Skin epidermis (tissue), 12 donors: ENCODE data around the gene ATP13A3.
"Not testable (repeated sequence)": the region's sequence is repeated elsewhere in the genome, so short reads cannot be mapped to it uniquely, and the experiment has no call there.

Source experiments
- H3K27ac ChIP-seq, 21 experiments: fragments of 200-600 bp; sonication (generic) in 11 of 21; one replicate each; pipeline ENCODE4 v1.5.0; 2020; ENCODE audit warnings: mild to moderate bottlenecking in 3 of 21, inconsistent platforms in 2 of 21, moderate library complexity in 2 of 21
- H3K4me3 ChIP-seq, 7 experiments: fragments of 200-600 bp; sonication (generic) in 2 of 7; one replicate each; pipeline ENCODE4 v1.5.0; 2020; ENCODE audit warnings: inconsistent platforms in 2 of 7, mild to moderate bottlenecking in 2 of 7, moderate library complexity in 1 of 7

The ATP13A3 gene

DNA sequence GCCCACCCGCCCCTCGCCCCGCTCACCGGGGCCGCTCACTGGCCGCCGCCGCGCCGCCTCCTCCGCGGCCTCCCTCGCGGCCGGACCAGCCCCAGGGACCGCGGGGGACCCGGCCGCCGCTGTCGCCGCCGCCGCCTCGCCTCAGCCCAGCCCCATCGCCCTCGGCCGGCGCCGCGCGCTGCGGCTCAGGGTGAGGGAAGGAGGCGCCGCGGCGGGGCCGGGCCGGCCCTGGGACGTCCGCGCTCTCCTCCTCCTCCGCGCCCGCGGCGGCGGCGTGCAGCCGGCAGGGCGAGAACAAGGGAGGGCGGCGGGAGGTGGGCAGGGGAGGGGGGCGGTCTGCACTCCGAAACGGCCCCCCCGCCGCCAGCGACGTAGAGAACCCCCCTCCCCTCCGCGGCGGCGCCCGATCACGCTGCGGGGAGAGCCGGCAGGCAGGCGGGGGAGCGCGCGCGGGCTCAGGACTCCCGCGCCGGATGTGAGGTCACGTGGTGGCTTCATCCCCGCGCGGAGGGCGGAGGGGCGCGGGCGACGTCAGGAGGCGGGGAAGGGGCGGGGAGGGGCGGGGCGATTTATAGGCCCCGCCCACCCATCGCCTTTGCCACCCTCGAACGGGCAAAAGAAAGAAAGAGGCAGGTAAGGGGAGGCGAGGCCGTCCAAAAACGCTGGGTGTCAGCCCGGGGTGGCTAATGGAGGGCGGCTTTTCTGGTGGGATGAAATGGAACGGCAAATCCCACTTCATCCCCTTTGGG lies at the start of gene ATP13A3:
Gene ATP13A3, minus strand, starts transcription at position 463 of the 749 bp plus-strand sequence. CDS start 24,812 bp downstream, outside the sequence.
- peak within 1 kb of the TSS; percentile 65 to 96 (median 88) for H3K27ac ChIP-seq

GRCh38 chr3:194535199-194535598 lies 48.4 kb upstream of the ATP13A3 start:
- H3K4me3 ChIP-seq, H3K27ac ChIP-seq: not testable (repeated sequence)

More for the DNA sequence above, at the start of gene ATP13A3:
- peak within 1 kb of the TSS; percentile 47 to 71 (median 64) for H3K4me3 ChIP-seq

DNA sequence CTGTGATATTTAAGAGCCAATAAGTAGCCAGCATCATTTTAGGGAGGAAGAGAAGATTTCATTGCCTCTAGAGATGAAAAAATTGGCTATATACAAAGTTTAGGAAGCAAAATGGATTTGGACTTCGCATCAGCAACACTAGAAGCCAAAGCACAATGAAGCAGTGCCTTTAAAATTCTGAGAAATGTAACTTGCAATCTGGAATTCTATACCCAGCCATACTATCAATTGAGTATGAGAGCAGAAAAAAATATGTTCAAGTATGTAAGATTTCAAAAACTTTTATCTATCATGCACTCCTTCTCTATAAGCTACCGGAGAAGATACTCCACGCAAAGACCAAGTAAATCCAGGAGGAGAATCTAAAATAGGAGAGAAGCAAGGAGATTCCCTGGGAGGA lies 47.4 kb upstream of the ATP13A3 start:
- H3K4me3 ChIP-seq, result no peak overlapping the region

GRCh38 chr3:194532591-194532990 lies 45.8 kb upstream of the ATP13A3 start:
- Histone ChIP-seq H3K27ac (no peak overlapping the region), H3K4me3 (no peak overlapping the region)

More for the DNA sequence above, 47.4 kb upstream of the ATP13A3 start:
- H3K27ac ChIP-seq, result no peak overlapping the region

GRCh38 chr3:194527726-194528125 lies 40.9 kb upstream of the ATP13A3 start:
- Histone ChIP-seq H3K27ac (no peak overlapping the region), H3K4me3 (no peak overlapping the region)

- H3K4me3 ChIP-seq, result no peak overlapping the region
- peak overlapping the region in 1 of 21 experiments; percentile 14 for H3K27ac ChIP-seq
Measured at GRCh38 chr3:194526164-194526563, 39.4 kb upstream of the ATP13A3 start.

GRCh38 chr3:194522579-194523046 lies 35.8 kb upstream of the ATP13A3 start:
- H3K27ac ChIP-seq, result no peak overlapping the region
- H3K4me3 ChIP-seq, result no peak overlapping the region

GRCh38 chr3:194521510-194522260 lies 34.9 kb upstream of the ATP13A3 start:
- no peak overlapping the region for H3K4me3 ChIP-seq
- no peak overlapping the region for H3K27ac ChIP-seq

GRCh38 chr3:194520682-194521162 lies 33.9 kb upstream of the ATP13A3 start:
- H3K27ac ChIP-seq, H3K4me3 ChIP-seq: not testable (repeated sequence)

DNA sequence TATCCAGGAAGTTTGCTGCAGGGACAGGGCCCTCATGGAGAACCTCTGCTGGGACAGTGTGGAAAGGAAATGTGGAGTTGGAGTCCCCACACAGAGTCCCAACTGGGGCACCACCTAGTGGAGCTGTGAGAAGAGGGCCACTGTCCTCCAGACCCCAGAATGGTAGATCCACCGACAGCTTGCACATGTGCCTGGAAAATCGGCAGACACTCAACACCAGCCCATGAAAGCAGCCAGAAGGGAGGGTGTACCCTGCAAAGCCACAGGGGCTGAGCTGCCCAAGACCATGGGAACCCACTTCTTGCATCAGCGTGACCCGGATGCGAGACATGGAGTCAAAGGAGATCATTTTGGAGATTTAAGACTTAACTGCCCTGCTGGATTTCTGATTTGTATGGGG lies 33.4 kb upstream of the ATP13A3 start:
- not testable (repeated sequence) for H3K27ac ChIP-seq, H3K4me3 ChIP-seq

DNA sequence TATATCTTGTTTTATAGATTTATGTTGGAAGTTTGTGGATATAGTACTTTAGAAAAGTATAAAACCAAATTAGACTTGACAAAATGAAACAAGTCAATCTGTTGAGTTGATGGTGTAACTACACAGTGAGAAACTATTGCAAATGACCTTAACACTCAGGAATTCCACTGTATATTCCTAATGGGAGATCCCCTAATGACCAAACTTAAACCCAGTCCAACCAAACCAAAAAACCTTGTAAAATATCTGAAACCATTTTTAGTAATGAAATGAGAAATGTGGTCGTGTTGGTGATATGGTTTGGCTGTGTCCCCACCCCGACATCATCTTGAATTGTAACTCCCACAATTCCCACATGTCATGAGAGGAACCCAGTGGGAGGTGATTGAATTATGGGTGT lies 31.9 kb upstream of the ATP13A3 start:
- no peak overlapping the region for H3K27ac ChIP-seq
- no peak overlapping the region for H3K4me3 ChIP-seq

DNA sequence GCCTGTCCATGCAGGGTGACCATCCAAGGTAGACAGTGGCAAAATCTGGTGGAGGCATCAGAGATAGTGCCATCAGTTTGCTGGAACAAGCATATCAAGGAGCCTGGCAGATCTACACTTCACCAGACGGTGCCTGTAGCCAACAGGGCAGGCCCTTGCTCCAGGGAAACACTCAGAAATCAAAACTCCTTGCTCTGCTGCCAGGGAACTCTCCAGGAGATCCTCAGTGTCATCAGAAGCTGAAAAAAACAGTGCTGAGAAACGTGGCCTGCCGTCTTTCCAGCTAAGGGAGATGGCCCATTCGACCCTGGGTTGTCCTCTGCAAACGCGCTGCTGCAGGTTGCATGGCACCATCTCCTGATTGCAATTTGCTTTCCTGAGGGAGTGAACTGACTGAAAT lies 30.5 kb upstream of the ATP13A3 start:
- H3K4me3 ChIP-seq, result no peak overlapping the region

DNA sequence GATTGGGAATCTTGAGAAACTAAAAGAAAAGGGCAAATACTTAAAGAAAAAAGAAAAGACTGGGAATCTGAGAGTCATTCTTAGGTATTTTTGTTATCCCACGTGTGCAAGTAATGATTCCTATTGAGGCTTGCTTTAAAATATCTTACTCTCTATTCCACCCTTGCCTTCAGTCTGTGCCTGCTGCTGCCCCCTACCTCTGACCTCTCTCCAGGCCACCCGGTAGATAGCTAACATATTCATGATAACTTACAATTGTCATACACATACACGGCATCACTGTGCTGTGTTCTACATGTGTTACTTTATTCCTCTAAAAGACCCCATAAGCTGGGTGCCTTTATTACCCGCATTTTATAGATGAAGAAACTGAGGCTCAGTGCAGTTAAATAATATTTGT lies 27.8 kb upstream of the ATP13A3 start:
- H3K27ac ChIP-seq, result no peak overlapping the region
- no peak overlapping the region for H3K4me3 ChIP-seq

More for the DNA sequence above, 30.5 kb upstream of the ATP13A3 start:
- H3K27ac ChIP-seq, result no peak overlapping the region

- Histone ChIP-seq H3K27ac (no peak overlapping the region), H3K4me3 (no peak overlapping the region)
Measured at GRCh38 chr3:194512895-194513601, 26.2 kb upstream of the ATP13A3 start.

GRCh38 chr3:194508491-194509453 lies 22.0 kb upstream of the ATP13A3 start:
- Histone ChIP-seq H3K27ac (no peak overlapping the region), H3K4me3 (no peak overlapping the region)

DNA sequence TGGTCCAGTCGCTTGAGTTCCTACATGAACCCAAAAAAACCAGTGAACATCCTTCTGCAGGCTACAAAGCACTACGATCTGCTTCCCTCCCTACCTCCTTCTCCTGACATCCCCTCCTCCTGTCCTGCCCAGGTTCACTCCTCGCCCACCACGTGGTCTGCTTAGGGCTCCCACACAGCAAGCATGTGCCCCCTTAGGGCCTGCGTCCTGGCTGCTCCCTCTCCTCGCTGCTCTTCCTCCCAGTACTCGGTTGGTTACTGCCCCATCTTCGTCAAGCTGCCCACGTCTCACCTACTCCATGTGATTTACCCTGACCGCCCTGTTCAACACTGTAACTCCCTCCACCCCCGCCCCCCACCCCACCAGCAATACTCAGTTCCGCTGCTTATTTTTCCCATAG lies 20.8 kb upstream of the ATP13A3 start:
- Histone ChIP-seq H3K4me3 (no peak overlapping the region), H3K27ac (no peak overlapping the region)

DNA sequence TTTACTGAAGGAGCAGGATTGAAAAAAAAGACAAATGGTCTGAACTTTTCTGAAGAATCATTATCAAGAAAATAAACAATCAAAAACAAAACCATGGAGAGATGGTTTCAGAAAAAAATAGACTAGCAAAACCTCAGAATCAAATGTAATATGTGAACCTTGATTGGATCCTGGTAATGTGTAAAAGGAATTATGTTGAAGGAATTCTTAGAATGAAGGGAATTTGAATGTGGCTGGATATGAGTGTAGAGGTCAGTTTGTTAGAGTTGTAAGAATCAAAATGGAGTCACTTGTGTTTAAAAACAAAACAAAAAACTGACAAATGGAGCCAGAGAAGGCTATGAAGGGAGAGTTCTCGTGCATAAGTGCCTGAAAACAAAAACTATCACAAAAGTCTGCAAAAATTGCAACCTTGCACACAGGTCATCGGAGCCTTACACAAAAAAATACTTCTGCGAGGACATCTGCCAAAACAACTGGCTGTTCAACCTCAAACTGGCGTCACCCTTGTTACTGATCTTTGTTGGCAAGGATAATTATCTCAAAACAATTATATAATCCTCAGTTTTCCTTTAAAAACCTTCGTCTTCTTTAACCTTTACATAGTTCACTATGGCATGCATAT lies 19.1 kb upstream of the ATP13A3 start:
- no peak overlapping the region for H3K27ac ChIP-seq
- H3K4me3 ChIP-seq, result no peak overlapping the region

DNA sequence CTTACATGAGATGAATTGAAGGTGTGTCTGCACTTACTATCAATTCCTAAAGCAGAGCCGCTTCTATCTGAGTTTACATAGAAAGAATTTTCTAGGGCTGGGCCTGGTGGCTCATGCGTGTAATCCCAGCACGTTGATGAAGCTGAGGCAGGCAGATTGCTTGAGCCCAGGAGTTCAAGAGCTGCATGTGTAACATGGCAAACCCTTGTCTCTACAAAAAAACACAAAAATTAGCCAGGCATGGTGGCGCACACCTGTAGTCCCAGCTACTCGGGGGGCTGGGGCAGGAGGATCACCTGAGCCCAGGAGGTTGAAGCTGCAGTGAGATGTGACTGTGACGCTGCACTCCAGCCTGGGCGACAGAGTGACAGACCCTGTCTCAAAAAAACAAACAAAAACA lies 18.1 kb upstream of the ATP13A3 start:
- H3K27ac ChIP-seq, result no peak overlapping the region
- H3K4me3 ChIP-seq, result no peak overlapping the region

- no peak overlapping the region for H3K4me3 ChIP-seq
- H3K27ac ChIP-seq, result no peak overlapping the region
Measured at GRCh38 chr3:194504146-194504545, 17.3 kb upstream of the ATP13A3 start.
